Endothelial cell of umbilical vein (primary cell): ENCODE data around the gene CDH23.

Source experiments
- CTCF ChIP-seq, 2 donors: IDR thresholded peaks; 1 replicate in 1 of 2; 2 replicates in 1 of 2; pipeline ENCODE4 v1.5.1; 2011; ENCODE audit warnings: low read length in 2 of 2, mild to moderate bottlenecking in 2 of 2, moderate library complexity in 2 of 2, control low read depth in 1 of 2, inconsistent platforms in 1 of 2, low read depth in 1 of 2; ENCODE audit not compliant: insufficient read depth in 1 of 2; ENCODE audit errors: extremely low read depth in 1 of 2
- MAX ChIP-seq: IDR thresholded peaks from 2 replicates; pipeline ENCODE4 v1.6.1; 2011; ENCODE audit not compliant: insufficient read depth, insufficient read length
- POLR2A ChIP-seq: IDR thresholded peaks from 2 replicates; pipeline ENCODE4 v1.6.1; 2012; ENCODE audit warnings: low read depth, mild to moderate bottlenecking, control low read depth, low read length
- POLR2AphosphoS5 ChIP-seq: IDR thresholded peaks from 2 replicates; pipeline ENCODE4 v1.6.1; 2012; ENCODE audit warnings: low read depth, mild to moderate bottlenecking, control low read depth, low read length, moderate library complexity; ENCODE audit not compliant: insufficient read depth

- TF ChIP-seq CTCF (IDR thresholded peaks at IDR 0.05; ENCODE audit: extremely low read depth in 1 of 2, insufficient read depth in 1 of 2, low read depth in 1 of 2, low read length in 2 of 2): no peak
- TF ChIP-seq POLR2A: no peak
- TF ChIP-seq POLR2AphosphoS5: no peak
- TF ChIP-seq MAX: no peak
Observed at GRCh38 chr10:71457908-71458307, 61.2 kb downstream of the CDH23 start.
